Measurements from ENCODE around the gene BCL2A1. TPM values are rescaled to one million over a fixed set of nuclear protein-coding genes. Genes with fewer than 3 reads are reported as not detected.
"Not testable (repeated sequence)": the region's sequence is repeated elsewhere in the genome, so short reads cannot be mapped to it uniquely, and the experiment has no call there.

BCL2A1 gene
- total RNA-seq, 1 donor from 2014 or later, result not detected

GRCh38 chr15:80015156-80015555 lies 44.2 kb upstream of the BCL2A1 start:
- no peak overlapping the region for H3K4me3 Mint-ChIP-seq (ENCODE audit: unreplicated experiment)
- no peaks in the 10 kb centered on the region for H3K4me1 Mint-ChIP-seq (ENCODE audit: low read depth, unreplicated experiment)
- DNase-seq, result no peak
- H3K27ac Mint-ChIP-seq (ENCODE audit: unreplicated experiment), result no peak overlapping the region
- H3K36me3 Mint-ChIP-seq (ENCODE audit: unreplicated experiment), result no peaks in the 10 kb centered on the region
- no peaks in the 10 kb centered on the region for H3K27me3 Mint-ChIP-seq (ENCODE audit: unreplicated experiment)
- no peak for TF ChIP-seq CTCF (IDR thresholded peaks at IDR 0.05; ENCODE audit: partially characterized antibody, unreplicated experiment)
- no peaks in the 10 kb centered on the region for H3K9me3 Mint-ChIP-seq (ENCODE audit: unreplicated experiment)

- DNase-seq; H3K4me1 Mint-ChIP-seq (ENCODE audit: low read depth, unreplicated experiment); H3K36me3 Mint-ChIP-seq (ENCODE audit: unreplicated experiment); H3K4me3 Mint-ChIP-seq (ENCODE audit: unreplicated experiment); H3K27me3 Mint-ChIP-seq (ENCODE audit: unreplicated experiment); H3K27ac Mint-ChIP-seq (ENCODE audit: unreplicated experiment); H3K9me3 Mint-ChIP-seq (ENCODE audit: unreplicated experiment): not testable (repeated sequence)
These were observed 43.2 kb upstream of the BCL2A1 start for GRCh38 chr15:80014186-80014585.

GRCh38 chr15:80012060-80012726 lies 41.2 kb upstream of the BCL2A1 start:
- Mint-ChIP-seq H3K9me3 (ENCODE audit: unreplicated experiment) (no peaks in the 10 kb centered on the region), H3K4me1 (ENCODE audit: low read depth, unreplicated experiment) (no peaks in the 10 kb centered on the region), H3K36me3 (ENCODE audit: unreplicated experiment) (no peaks in the 10 kb centered on the region), H3K27ac (ENCODE audit: unreplicated experiment) (no peak overlapping the region), H3K4me3 (ENCODE audit: unreplicated experiment) (no peak overlapping the region), H3K27me3 (ENCODE audit: unreplicated experiment) (no peaks in the 10 kb centered on the region)
- TF ChIP-seq CTCF (IDR thresholded peaks at IDR 0.05; ENCODE audit: partially characterized antibody, unreplicated experiment), result no peak
- DNase-seq, result no peak

- Mint-ChIP-seq H3K9me3 (ENCODE audit: unreplicated experiment) (no peaks in the 10 kb centered on the region), H3K36me3 (ENCODE audit: unreplicated experiment) (no peaks in the 10 kb centered on the region), H3K27me3 (ENCODE audit: unreplicated experiment) (no peaks in the 10 kb centered on the region)
These were observed 40.6 kb upstream of the BCL2A1 start for GRCh38 chr15:80011596-80011995.

GRCh38 chr15:80011041-80011523 lies 40.1 kb upstream of the BCL2A1 start:
- H3K9me3 Mint-ChIP-seq (ENCODE audit: unreplicated experiment); H3K27me3 Mint-ChIP-seq (ENCODE audit: unreplicated experiment); H3K4me3 Mint-ChIP-seq (ENCODE audit: unreplicated experiment); H3K27ac Mint-ChIP-seq (ENCODE audit: unreplicated experiment); H3K36me3 Mint-ChIP-seq (ENCODE audit: unreplicated experiment); H3K4me1 Mint-ChIP-seq (ENCODE audit: low read depth, unreplicated experiment); DNase-seq: not testable (repeated sequence)

More at GRCh38 chr15:80011596-80011995, 40.6 kb upstream of the BCL2A1 start:
- H3K4me3 Mint-ChIP-seq (ENCODE audit: unreplicated experiment), result no peak overlapping the region
- no peaks in the 10 kb centered on the region for H3K4me1 Mint-ChIP-seq (ENCODE audit: low read depth, unreplicated experiment)
- DNase-seq, result no peak
- H3K27ac Mint-ChIP-seq (ENCODE audit: unreplicated experiment), result no peak overlapping the region
- no peak for TF ChIP-seq CTCF (IDR thresholded peaks at IDR 0.05; ENCODE audit: partially characterized antibody, unreplicated experiment)

- no peak for DNase-seq
- TF ChIP-seq CTCF (IDR thresholded peaks at IDR 0.05; ENCODE audit: partially characterized antibody, unreplicated experiment), result no peak
- H3K36me3 Mint-ChIP-seq (ENCODE audit: unreplicated experiment), result no peaks in the 10 kb centered on the region
- no peak overlapping the region for H3K4me3 Mint-ChIP-seq (ENCODE audit: unreplicated experiment)
- H3K27ac Mint-ChIP-seq (ENCODE audit: unreplicated experiment), result no peak overlapping the region
- no peaks in the 10 kb centered on the region for H3K9me3 Mint-ChIP-seq (ENCODE audit: unreplicated experiment)
- no peaks in the 10 kb centered on the region for H3K27me3 Mint-ChIP-seq (ENCODE audit: unreplicated experiment)
- no peaks in the 10 kb centered on the region for H3K4me1 Mint-ChIP-seq (ENCODE audit: low read depth, unreplicated experiment)
These were observed 39.2 kb upstream of the BCL2A1 start for GRCh38 chr15:80010131-80010673.
